ENCODE data around the gene CXCL8. TPM values are rescaled to one million over a fixed set of nuclear protein-coding genes. Genes with fewer than 3 reads are reported as not detected.

CXCL8 gene
- total and polyA plus RNA-seq, 2 of the 8 experiments (the other 6 are each of a cell fraction or from before 2014, with no cell fraction given): not detected

- H2AFZ ChIP-seq (ENCODE audit: low read length): peak overlapping the region; percentile 94; the same call in 1 of the 2 replicates
- no peak overlapping the region for H3K23ac ChIP-seq (ENCODE audit: insufficient read length)
- no peaks in the 10 kb centered on the region for H3K79me1 ChIP-seq (ENCODE audit: low read depth, low read length)
- H3K36me3 ChIP-seq (ENCODE audit: control insufficient read depth in 2 of 4, insufficient read depth in 4 of 4, low read length in 3 of 4): no peaks in the 10 kb centered on the region
- H3K4me3 ChIP-seq (ENCODE audit: extremely low read depth in 1 of 4, insufficient read depth in 2 of 4, low read depth in 3 of 4, low read length in 4 of 4): no peak overlapping the region
- no peak overlapping the region for H2BK120ac ChIP-seq (replicated peaks; ENCODE audit: low read depth, low read length)
- WGBS, 2 experiments (ENCODE audit: extremely low coverage in 1 of 2, insufficient coverage in 1 of 2, insufficient read length in 1 of 2, insufficient replicate concordance in 2 of 2, low coverage in 1 of 2, low lambda C conversion rate in 2 of 2, missing lambda C conversion rate in 1 of 2): 88% methylated on average over 2 of the region's 2 CpGs; no CpG with 5 or more reads in 1 of the 2 experiments
- no peak overlapping the region for H3K27ac ChIP-seq (ENCODE audit: low read depth, low read length)
- no peaks in the 10 kb centered on the region; the same call in 1 of the 2 replicates for H3K23me2 ChIP-seq (ENCODE audit: low read depth, low read length)
- no peak overlapping the region for H3K4me2 ChIP-seq (ENCODE audit: insufficient read depth in 1 of 2, low read depth in 2 of 2, low read length in 2 of 2)
- no peaks in the 10 kb centered on the region for H3K79me2 ChIP-seq (ENCODE audit: control insufficient read depth in 1 of 2, insufficient read depth in 2 of 2, low read length in 2 of 2)
- no peak overlapping the region for H2BK15ac ChIP-seq (ENCODE audit: low read length)
- peak overlapping the region; percentile 9; the same call in 1 of the 2 replicates for H2BK20ac ChIP-seq (ENCODE audit: low read length)
- ChIA-PET POLR2A (ENCODE audit: partially characterized antibody) (no interaction called here), CTCF (ENCODE audit: partially characterized antibody) (interaction anchor here (1.0 to 2.1 kb wide), 6 partner anchors 10 to 436 kb away, joined by 3 to 7 read pairs (median 4); no protein-coding TSS in a partner anchor)
- peaks cover 0 to 3% (median 0%) of the 10 kb centered on the region in 4 experiments; a peak in 1 of 7 replicates for H3K4me1 ChIP-seq (replicated peaks in 1 of 4; ENCODE audit: control insufficient read depth in 3 of 4, insufficient read depth in 4 of 4, low read length in 3 of 4)
- H3K14ac ChIP-seq (ENCODE audit: insufficient read length): no peak overlapping the region
- no peak overlapping the region for H3K56ac ChIP-seq (replicated peaks; ENCODE audit: insufficient read length, low read depth, low read length)
- no peak overlapping the region for H2AK5ac ChIP-seq (ENCODE audit: low read depth, low read length)
- FAIRE-seq (no peak), DNase-seq (ENCODE audit: low read depth in 1 of 2, low spot score in 2 of 2) (no peak)
- H4K20me1 ChIP-seq (replicated peaks in 1 of 2; ENCODE audit: control insufficient read depth in 1 of 2, insufficient read depth in 2 of 2, low read length in 2 of 2): no peaks in the 10 kb centered on the region
- no peak overlapping the region for H3K4ac ChIP-seq (replicated peaks; ENCODE audit: insufficient read length, low read depth, low read length)
- no peak overlapping the region for H2BK5ac ChIP-seq (ENCODE audit: low read depth, low read length)
- H4K5ac ChIP-seq (ENCODE audit: insufficient read length, low read depth, low read length): no peak overlapping the region
- H4K8ac ChIP-seq (ENCODE audit: extremely low read depth, insufficient read depth, low read length): no peak overlapping the region
- no peak overlapping the region for H4K91ac ChIP-seq (replicated peaks; ENCODE audit: insufficient read length, low read length)
- no peak overlapping the region for H3K9ac ChIP-seq (replicated peaks in 1 of 4; ENCODE audit: extremely low read depth in 1 of 4, low read depth in 3 of 4, low read length in 3 of 4)
- H3K27me3 ChIP-seq (replicated peaks in 1 of 4; ENCODE audit: control insufficient read depth in 3 of 4, extremely low read depth in 1 of 4, insufficient read depth in 3 of 4, low read length in 3 of 4): no peaks in the 10 kb centered on the region
- H3K18ac ChIP-seq (ENCODE audit: extremely low read depth, low read length): no peak overlapping the region
- no peak overlapping the region; the same call in 1 of the 2 replicates for H2BK12ac ChIP-seq (ENCODE audit: low read depth, low read length)
- H3K9me3 ChIP-seq (ENCODE audit: insufficient read depth in 2 of 2, low read depth in 1 of 2, low read length in 1 of 2): no peaks in the 10 kb centered on the region
- no peak for TF ChIP-seq POLR2A (IDR thresholded peaks at IDR 0.05; ENCODE audit: control extremely low read depth in 1 of 2, low read depth in 2 of 2, low read length in 2 of 2)
- no peak for TF ChIP-seq HDAC2 (IDR thresholded peaks at IDR 0.05; ENCODE audit: borderline replicate concordance in 1 of 2, low read depth in 2 of 2, low read length in 2 of 2)
- no peak for TF ChIP-seq CBX8 (IDR thresholded peaks at IDR 0.05; ENCODE audit: borderline replicate concordance, low read depth, low read length)
Observed at GRCh38 chr4:73698217-73698616, 42.2 kb upstream of the CXCL8 start.

All from H1 (cell line).